Posterior vena cava (tissue), 2 donors: Measurements from ENCODE around the gene ZNF667. TPM values are rescaled to one million over a fixed set of nuclear protein-coding genes. Genes with fewer than 3 reads are reported as not detected.

Source experiments
- DNase-seq: peaks from one replicate; pipeline ENCODE4 v3.0.0-alpha.2; 2020; ENCODE audit warnings: low spot score
- intact Hi-C, 2 donors: fragments of 100-400 bp; cut with DNase I; formaldehyde crosslinking; loops; one replicate each; pipeline versions ENCODE4 v1.14.1 to v1.14.2; 2022 to 2023
- long read RNA-seq, 2 donors: library from polyadenylated mRNA; unstranded; transcript quantifications; one replicate each; pipeline ENCODE4 v2.0.0, GENCODE V29; 2020 to 2021
- total RNA-seq, 2 donors: library from RNA; stranded (reverse); fragmentation: NEBNext Ultra II Directional; extraction: Animal tissue kit (Norgen Biotek cat#: 25700); gene quantifications; one replicate each; pipeline ENCODE4 v1.2.1, GENCODE V29; 2021
- donor health status: DM: yes; HTN: yes; CAD: no.
- donor health status: DM: yes; HTN: yes; CAD: no.

Gene ZNF667
- 1 to 10 TPM; 3.8 to 4.0 TPM for total RNA-seq
- long read RNA-seq, donor 1, partial matches to known transcripts = 0 of 1 reads
- long read RNA-seq, donor 1, other reads (novel, unspliced or antisense) = 0 of 1 reads
- long read RNA-seq, donor 2, partial matches to known transcripts = 0 of 8 reads
- long read RNA-seq, donor 2, other reads (novel, unspliced or antisense) = 4 of 8 reads

GRCh38 chr19:56476651-56477428 is at the start of gene ZNF667:
ZNF667 (minus strand) TSS chr19:56477345; CDS start chr19:56462370, 14,975 bp downstream.
- intact Hi-C loops = no loop called here
- peak; percentile 80 for DNase-seq

GRCh38 chr19:56525214-56525860 is 48.2 kb upstream of the ZNF667 start:
- no peak for DNase-seq
- intact Hi-C loops = no loop called here

- intact Hi-C loops = no loop called here
- DNase-seq = no peak
These were observed 31.2 kb upstream of the ZNF667 start for GRCh38 chr19:56508290-56508778.

- peak; percentile 100 for DNase-seq
- intact Hi-C loops = loop anchor here in 1 of 2 donors (2.0 kb wide), 1 partner anchor 35 kb away; no protein-coding TSS in a partner anchor
These were observed 30.5 kb upstream of the ZNF667 start, which contains the start of gene ZNF471 for GRCh38 chr19:56507446-56508289. ZNF471 (plus strand) TSS chr19:56507855; CDS start chr19:56511572, 3,717 bp downstream.

GRCh38 chr19:56504581-56504980 is 27.4 kb upstream of the ZNF667 start:
- intact Hi-C loops = no loop called here

GRCh38 chr19:56491399-56491798 is 14.3 kb upstream of the ZNF667 start:
- intact Hi-C loops = no loop called here
- no peak for DNase-seq

More at GRCh38 chr19:56504581-56504980, 27.4 kb upstream of the ZNF667 start:
- no peak for DNase-seq

- intact Hi-C loops = no loop called here
- peak; percentile 98 for DNase-seq
These were observed 539 bp upstream of the ZNF667 start for GRCh38 chr19:56477429-56478338.

- DNase-seq = no peak
- intact Hi-C loops = no loop called here
These were observed 1.1 kb downstream of the ZNF667 start for GRCh38 chr19:56476093-56476492.

GRCh38 chr19:56474308-56474707 is 2.8 kb downstream of the ZNF667 start:
- intact Hi-C loops = no loop called here

GRCh38 chr19:56441206-56441792 is 35.8 kb downstream of the ZNF667 start:
- intact Hi-C loops = no loop called here
- DNase-seq = no peak

More at GRCh38 chr19:56474308-56474707, 2.8 kb downstream of the ZNF667 start:
- no peak for DNase-seq

- DNase-seq = no peak
- intact Hi-C loops = no loop called here
These were observed 53.2 kb downstream of the ZNF667 start for GRCh38 chr19:56423985-56424353.

GRCh38 chr19:56423276-56423984 is 53.7 kb downstream of the ZNF667 start:
- no peak for DNase-seq
- intact Hi-C loops = no loop called here

GRCh38 chr19:56405062-56405461 is 72.1 kb downstream of the ZNF667 start:
- intact Hi-C loops = no loop called here
- DNase-seq = no peak

GRCh38 chr19:56404705-56405056 is 72.5 kb downstream of the ZNF667 start:
- no peak for DNase-seq
- intact Hi-C loops = no loop called here

- intact Hi-C loops = no loop called here
- DNase-seq = peak; percentile 99
These were observed 73.1 kb downstream of the ZNF667 start, which contains the start of gene ZNF583 for GRCh38 chr19:56403764-56404704. ZNF583 (plus strand) TSS chr19:56404332; CDS start chr19:56407115, 2,783 bp downstream.

- intact Hi-C loops = no loop called here
These were observed 73.9 kb downstream of the ZNF667 start for GRCh38 chr19:56403261-56403660.

More at GRCh38 chr19:56403261-56403660, 73.9 kb downstream of the ZNF667 start:
- no peak for DNase-seq
